Measurements from ENCODE around the gene LRRC53.

LRRC53 gene

DNA sequence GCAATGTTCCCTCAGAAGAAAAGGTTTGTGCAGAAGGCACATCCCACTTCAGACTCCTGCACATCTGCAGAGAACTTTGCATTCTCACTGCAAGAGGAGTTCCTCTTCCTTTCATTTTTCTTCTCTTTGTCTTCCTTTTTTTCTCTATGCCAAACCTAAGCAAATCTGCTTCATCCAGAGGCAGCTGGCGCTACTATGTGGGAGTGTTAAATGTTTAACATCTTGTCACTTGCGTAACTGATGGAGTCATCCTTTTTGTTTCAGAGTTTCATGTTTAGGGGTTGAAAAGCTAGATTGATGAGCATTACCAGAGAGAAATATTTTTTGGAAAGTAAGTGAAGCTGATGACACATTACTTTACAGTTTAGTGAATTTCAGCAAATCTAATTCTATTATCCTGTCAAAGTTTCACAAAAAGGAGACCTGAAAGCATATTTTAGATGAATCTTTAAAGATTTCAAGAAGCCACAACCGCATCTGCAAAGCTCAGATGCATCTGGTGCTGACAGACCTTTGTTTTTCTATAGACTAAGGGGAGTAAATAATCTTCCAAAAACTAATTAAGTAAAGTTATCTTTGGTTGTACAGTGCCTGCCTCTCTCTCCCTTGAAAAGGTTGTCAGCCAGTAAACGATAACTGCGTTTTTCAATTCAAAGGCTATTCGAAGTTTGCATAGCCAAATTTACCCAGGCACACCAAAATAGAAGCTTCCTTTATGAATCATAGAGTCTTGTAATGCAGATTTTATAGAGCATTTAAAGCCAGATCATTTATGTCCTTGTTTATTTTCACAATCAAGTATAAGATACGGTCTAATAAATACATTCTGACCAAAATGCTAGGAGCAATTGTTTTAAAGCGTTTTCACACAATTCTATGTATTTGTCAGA is 1.2 kb upstream of the LRRC53 start:
- no peak for TF ChIP-seq POLR2A (IDR thresholded peaks at IDR 0.05; ENCODE audit: low read depth, low read length)
- DNase-seq (ENCODE audit: insufficient read length, low spot score) (no peak), FAIRE-seq (no peak)

DNA sequence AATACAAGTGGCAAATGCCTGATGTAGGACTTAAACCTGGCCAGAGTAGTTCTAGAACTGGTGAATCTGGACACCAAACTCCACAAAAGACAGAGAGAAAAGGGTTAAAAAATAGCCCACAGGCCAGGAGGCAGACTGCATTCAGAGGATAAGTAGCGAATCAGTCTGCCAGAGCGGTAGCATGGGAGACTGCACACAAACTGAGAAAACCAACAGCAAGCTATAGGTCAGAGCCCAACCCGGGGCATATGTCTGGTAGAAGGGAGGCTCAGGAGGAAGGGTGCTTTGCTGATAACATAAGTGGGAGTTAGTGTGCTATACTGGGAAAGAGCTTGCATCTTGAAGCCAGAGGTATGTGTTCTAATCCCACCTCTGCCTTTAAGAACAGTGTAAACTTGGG is 4.0 kb downstream of the LRRC53 start:
- no peak for DNase-seq (ENCODE audit: insufficient read length, low spot score)
- FAIRE-seq, result no peak
- no peak for TF ChIP-seq POLR2A (IDR thresholded peaks at IDR 0.05; ENCODE audit: low read depth, low read length)

DNA sequence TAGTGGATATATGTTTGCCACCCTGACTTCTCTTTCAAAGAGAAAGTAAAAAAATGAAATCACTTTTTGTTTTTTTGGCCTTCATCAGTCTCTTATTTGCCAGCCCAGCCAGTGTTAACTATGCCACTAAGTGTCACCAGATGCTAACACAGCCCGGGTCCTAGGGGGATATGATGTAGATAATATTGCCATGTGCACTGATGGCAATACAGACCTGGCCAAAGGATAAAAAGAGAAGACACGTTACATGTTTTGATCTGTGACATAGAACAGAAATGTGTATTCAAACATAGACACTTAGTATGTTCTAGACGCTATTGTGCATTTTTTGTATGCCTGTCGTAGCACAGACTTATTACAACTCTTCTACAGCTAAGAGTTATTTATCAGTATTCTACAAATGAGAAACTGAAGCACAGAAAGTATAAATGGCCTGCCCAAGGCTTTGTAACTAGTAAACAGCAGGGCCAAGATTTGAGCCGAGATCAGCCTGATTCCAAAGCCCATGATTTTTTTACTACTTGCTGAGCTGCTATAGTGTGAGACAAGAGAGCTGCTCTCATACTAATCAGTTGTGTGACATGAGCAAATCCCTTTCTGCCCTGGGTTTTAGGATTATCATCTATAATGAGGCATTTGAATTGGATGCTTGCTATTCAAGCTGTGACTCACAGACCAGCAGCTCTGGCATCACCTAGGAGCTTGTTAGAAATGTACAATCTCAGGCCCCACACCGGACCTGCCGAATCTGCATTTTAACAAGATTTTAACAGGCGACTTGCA is 6.3 kb downstream of the LRRC53 start:
- no peak for TF ChIP-seq POLR2A (IDR thresholded peaks at IDR 0.05; ENCODE audit: low read depth, low read length)
- FAIRE-seq (no peak), DNase-seq (ENCODE audit: insufficient read length, low spot score) (no peak)

DNA sequence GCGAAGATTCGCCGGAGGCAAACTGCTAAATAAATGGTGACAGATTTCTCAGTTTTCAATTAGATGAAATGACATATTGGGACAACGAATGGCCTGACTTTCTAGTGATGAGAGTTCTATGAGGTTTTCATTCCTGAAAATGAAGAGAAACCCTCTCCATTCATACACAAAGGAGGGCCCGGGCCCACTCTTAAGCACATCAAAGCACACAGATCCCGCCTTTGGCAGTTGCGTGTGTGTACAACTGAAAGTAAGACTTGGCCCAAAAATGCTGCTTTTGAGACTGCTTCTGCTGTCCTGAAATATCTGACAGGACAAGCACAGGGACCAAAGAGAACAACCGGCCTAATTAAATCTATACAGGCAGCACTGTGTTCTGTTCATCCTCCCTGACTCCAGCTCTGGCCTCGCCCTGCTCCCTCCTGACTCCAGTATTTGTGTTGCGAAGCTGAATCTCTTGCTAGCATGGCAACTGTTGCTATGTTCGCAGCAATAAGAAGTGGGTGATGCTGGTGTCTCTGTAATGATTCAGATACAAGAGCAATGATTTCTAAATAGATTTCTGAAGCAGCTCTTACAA is 7.4 kb downstream of the LRRC53 start:
- DNase-seq (ENCODE audit: insufficient read length, low spot score), result no peak
- TF ChIP-seq POLR2A (IDR thresholded peaks at IDR 0.05; ENCODE audit: low read depth, low read length), result no peak
- FAIRE-seq, result no peak

DNA sequence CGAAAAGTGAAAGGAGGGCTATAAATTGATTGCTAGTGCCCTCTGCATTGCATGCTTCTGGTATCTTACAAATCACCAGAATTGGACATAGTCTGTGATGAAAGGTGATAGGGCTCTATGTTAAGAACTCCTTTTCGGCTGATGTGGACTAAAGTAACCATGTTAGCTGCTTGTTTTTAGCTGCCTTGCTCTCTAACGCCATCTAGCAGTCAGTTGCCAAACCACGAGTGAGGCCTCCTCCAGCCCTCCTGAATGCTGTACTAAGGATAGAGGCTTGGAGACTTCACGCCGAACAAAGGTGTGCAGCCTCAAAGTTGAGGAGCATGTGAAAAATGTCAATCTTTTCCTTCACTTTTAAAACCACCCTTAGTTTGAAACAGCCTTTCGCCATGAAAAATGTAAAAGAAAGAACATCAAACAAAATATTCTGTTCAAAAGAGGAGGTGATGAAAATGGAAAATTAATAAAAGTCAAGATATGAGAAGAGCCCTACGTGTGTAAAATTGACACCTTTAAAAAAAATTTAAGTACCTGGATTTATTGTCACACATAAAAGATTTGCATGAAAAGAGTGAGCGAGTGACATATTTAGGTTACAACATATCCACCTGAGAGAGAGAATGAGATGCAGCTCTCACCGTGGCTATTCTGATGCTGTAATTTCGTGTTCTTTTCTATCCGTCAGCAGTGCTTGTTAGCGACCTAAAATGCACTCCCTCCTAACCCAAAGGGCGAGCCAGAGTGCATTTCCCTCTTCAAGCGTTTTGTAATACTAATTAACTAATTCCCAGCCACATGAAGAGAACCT is 8.1 kb downstream of the LRRC53 start:
- peak; percentile 86 for FAIRE-seq

DNA sequence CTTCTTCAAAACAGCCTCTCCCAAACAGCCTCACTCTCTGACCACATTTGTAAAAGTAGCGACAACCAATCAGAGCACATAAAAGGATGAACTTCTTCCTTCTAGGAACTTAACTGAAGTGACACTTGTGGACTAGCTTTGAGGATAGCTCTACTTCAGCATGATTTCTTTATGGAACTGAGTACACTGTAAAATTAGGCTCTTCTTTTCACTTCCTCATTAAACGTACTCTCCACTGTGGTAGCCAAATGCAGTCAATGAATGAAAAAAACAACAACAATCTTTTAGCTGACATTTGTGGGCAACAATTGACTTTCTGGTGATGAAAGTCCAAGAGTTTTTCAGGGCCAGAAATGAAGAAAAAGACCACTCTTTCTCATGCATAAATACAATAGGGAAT is 9.6 kb downstream of the LRRC53 start:
- FAIRE-seq (no peak), DNase-seq (ENCODE audit: insufficient read length, low spot score) (no peak)
- no peak for TF ChIP-seq POLR2A (IDR thresholded peaks at IDR 0.05; ENCODE audit: low read depth, low read length)

More for the DNA sequence above, 8.1 kb downstream of the LRRC53 start:
- peak; percentile 6 for DNase-seq (ENCODE audit: insufficient read length, low spot score)
- no peak for TF ChIP-seq POLR2A (IDR thresholded peaks at IDR 0.05; ENCODE audit: low read depth, low read length)

DNA sequence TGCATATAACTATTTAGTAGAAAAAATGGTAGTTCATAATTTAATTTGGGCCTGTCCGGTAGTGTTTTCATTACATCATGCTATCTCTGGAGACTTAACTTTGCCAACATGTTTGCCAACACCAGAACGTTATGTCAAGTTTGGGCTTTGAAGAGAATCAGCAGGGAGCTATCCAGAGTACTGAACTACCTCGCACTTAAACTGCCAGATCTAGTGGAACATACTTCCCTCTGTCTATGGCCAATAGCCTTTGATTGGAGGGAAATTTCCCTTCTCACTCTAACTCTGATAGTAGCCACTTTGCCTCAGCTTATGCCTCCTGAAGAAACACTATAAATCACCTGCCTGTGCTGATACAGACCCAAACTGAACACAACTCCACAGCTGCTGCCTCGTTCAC is 10.0 kb downstream of the LRRC53 start:
- peak; percentile 4 for DNase-seq (ENCODE audit: insufficient read length, low spot score)
- peak; percentile 76 for FAIRE-seq
- TF ChIP-seq POLR2A (IDR thresholded peaks at IDR 0.05; ENCODE audit: low read depth, low read length), result no peak

DNA sequence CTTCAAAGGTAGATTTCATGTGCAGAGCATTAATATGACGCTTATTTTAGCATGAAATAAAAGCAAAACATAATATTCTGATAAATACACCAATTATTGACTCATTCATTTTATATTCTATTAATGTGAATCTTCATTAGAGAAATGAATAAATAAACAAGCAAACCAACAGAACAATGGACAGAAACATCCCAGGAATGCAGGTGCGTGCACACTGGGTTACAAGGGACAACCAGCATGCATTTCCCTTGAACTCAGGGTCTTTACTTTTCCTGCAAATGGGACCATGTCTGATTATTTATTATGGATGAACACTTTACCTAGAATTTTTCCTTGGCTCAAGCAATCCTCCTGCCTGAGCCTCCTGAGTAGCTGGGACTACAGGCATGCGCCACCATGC is 13.5 kb downstream of the LRRC53 start:
- no peak for DNase-seq (ENCODE audit: insufficient read length, low spot score)
- FAIRE-seq, result no peak
- TF ChIP-seq POLR2A (IDR thresholded peaks at IDR 0.05; ENCODE audit: low read depth, low read length), result no peak

DNA sequence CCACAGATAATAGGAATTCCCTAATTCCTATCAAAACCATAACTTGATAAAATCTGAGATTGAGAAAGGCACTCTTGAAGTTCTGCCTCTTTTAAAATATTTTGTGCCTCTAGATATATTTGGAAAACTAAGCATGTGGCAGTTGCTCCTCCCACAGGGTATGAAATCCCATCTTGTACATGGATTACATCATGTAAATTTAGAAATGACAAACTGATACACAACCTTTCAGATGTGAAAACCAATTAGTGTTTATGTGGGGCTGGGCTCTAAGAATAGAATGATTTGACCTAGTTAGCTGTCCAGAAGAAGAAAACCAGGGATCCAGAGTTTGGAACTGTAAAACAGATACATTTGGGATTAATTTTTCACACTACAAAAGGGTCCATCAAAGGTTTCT is 15.7 kb downstream of the LRRC53 start:
- DNase-seq (ENCODE audit: insufficient read length, low spot score), result no peak
- TF ChIP-seq POLR2A (IDR thresholded peaks at IDR 0.05; ENCODE audit: low read depth, low read length), result no peak
- no peak for FAIRE-seq

DNA sequence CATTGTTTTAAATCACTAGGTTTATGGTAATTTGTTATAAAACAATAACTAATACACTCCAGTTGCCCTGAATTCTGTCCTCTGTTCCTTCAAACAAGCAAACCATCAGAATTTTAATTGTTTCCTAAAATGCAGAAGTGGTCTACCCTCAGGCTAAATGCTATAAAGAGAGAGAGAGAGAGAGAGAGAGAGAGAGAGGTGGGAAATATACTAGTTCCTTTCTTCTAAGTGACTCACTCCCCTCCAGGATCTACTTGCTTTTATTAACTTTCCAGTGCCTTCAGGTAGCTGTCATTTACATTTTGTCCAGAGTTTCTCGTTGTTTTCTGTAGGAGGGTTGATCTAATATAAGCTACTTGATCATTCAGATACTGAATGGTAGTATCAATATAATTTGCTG is 26.4 kb downstream of the LRRC53 start:
- FAIRE-seq (no peak), DNase-seq (ENCODE audit: insufficient read length, low spot score) (no peak)
- no peak for TF ChIP-seq POLR2A (IDR thresholded peaks at IDR 0.05; ENCODE audit: low read depth, low read length)

DNA sequence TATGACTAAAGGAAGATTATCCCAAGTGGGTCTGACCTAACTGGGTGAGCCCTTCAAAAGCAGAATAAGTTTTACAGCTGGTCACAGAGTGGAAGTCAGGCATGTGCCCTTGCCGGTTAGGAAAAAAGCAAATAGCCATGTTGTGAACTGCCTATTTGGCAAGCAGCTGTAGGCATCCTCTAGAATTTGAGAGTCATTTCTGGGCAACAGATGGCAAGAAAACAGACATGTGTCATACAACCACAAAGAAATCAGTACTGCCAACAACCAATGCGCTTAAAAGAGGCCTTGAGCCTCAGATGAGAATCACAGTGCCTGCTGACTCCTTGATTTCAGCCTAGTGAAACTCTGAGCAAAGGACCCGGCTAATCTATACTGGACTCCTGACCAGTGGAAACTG is 26.8 kb downstream of the LRRC53 start:
- FAIRE-seq, result no peak
- DNase-seq (ENCODE audit: insufficient read length, low spot score), result no peak
- no peak for TF ChIP-seq POLR2A (IDR thresholded peaks at IDR 0.05; ENCODE audit: low read depth, low read length)

DNA sequence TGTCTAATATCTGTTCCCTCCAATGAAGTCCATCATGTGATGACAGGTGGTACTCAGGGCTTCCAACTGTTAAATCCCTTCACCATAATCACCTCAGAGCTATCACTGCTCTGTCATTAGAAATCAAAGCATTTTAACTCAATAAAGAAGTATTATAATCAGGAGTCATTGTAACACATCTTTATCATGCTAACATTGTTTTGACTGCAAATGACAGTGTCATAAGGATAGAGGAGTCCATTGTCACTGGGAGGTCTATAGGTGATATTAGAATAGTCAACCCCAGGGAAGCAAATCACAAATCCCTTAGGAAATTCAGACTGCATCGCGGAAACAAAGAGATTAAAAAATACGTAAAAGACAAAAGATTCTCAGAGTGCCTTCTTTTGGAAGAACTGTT is 30.8 kb downstream of the LRRC53 start:
- FAIRE-seq (no peak), DNase-seq (ENCODE audit: insufficient read length, low spot score) (no peak)
- no peak for TF ChIP-seq POLR2A (IDR thresholded peaks at IDR 0.05; ENCODE audit: low read depth, low read length)

DNA sequence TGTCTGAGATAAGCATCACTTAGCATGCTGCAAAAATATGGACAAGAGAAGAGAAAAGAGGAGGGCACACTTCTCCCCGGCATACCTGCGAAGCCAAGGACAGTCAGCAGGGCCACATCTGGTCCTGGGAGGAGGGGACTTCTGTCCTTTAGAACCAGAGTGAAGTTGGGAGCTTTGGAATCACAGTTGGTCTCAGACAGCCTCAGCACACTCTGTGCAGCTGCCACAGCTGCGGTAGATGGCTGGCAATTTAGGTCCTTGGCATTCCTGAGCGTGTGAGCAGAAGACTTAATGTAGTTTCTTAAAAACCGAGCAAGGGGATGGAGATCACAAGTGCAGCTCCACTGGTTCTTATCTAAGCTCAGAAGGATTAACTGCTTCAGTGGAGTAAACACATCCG is 32.3 kb downstream of the LRRC53 start:
- FAIRE-seq (no peak), DNase-seq (ENCODE audit: insufficient read length, low spot score) (no peak)
- no peak for TF ChIP-seq POLR2A (IDR thresholded peaks at IDR 0.05; ENCODE audit: low read depth, low read length)

DNA sequence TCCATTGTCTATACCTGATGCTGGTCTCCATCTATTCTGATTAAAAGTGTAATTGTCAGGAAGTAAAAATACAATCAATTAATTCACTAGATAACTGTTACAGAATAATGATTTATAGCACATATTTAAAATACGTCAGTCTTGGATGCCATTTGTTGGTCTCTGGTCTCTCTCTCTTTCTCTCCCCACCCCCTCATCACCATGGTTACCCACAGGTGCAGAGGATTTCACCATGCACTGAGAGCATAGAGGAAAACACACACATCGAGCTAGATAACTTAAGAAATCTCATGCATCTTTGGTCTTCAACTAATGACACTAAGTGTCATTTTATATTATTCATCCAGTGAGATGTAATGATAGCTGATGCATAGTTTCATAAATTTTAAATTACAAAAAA is 33.4 kb downstream of the LRRC53 start:
- FAIRE-seq (no peak), DNase-seq (ENCODE audit: insufficient read length, low spot score) (no peak)
- TF ChIP-seq POLR2A (IDR thresholded peaks at IDR 0.05; ENCODE audit: low read depth, low read length), result no peak

Data from H54 (cell line).